ENCODE measurements around the gene YBX1. TPM values are rescaled to one million over a fixed set of nuclear protein-coding genes. Genes with fewer than 3 reads are reported as not detected.

Gene YBX1
- total RNA-seq, 1 donor, result 491 TPM

- Histone ChIP-seq H2AFZ (ENCODE audit: low read length) (no peak overlapping the region), H3K4me2 (ENCODE audit: insufficient read depth, low read length) (no peak overlapping the region), H4K20me1 (ENCODE audit: insufficient read depth, low read length) (peaks cover 8% of the 10 kb centered on the region), H3K36me3 (ENCODE audit: insufficient read depth, low read length) (peaks cover 23% of the 10 kb centered on the region), H3K9me3 (ENCODE audit: low read depth, low read length) (no peaks in the 10 kb centered on the region), H3K27ac (ENCODE audit: low read depth, low read length) (no peak overlapping the region), H3K4me3 (ENCODE audit: insufficient read depth, low read length) (no peak overlapping the region), H3K4me1 (ENCODE audit: insufficient read depth, low read length) (no peaks in the 10 kb centered on the region), H3K79me2 (ENCODE audit: insufficient read depth, low read length) (no peaks in the 10 kb centered on the region), H3K27me3 (ENCODE audit: insufficient read depth, low read length) (no peaks in the 10 kb centered on the region)
- no peak for TF ChIP-seq CTCF (IDR thresholded peaks at IDR 0.05; ENCODE audit: extremely low read depth, low read depth, low read length)
- peak; percentile 76 for DNase-seq (ENCODE audit: insufficient read length, low spot score, missing footprints)
These were observed 60.5 kb downstream of the YBX1 start for GRCh38 chr1:42742617-42743316.

GRCh38 chr1:42743317-42744147 is 61.3 kb downstream of the YBX1 start:
- no peaks in the 10 kb centered on the region for H3K79me2 ChIP-seq (ENCODE audit: insufficient read depth, low read length)
- H3K4me3 ChIP-seq (ENCODE audit: insufficient read depth, low read length), result no peak overlapping the region
- H4K20me1 ChIP-seq (ENCODE audit: insufficient read depth, low read length), result peaks cover 8% of the 10 kb centered on the region
- no peaks in the 10 kb centered on the region for H3K4me1 ChIP-seq (ENCODE audit: insufficient read depth, low read length)
- no peak for TF ChIP-seq CTCF (IDR thresholded peaks at IDR 0.05; ENCODE audit: extremely low read depth, low read depth, low read length)
- DNase-seq (ENCODE audit: insufficient read length, low spot score, missing footprints), result peak; percentile 68
- H3K36me3 ChIP-seq (ENCODE audit: insufficient read depth, low read length), result peaks cover 31% of the 10 kb centered on the region
- H3K4me2 ChIP-seq (ENCODE audit: insufficient read depth, low read length), result no peak overlapping the region
- no peaks in the 10 kb centered on the region for H3K9me3 ChIP-seq (ENCODE audit: low read depth, low read length)
- no peak overlapping the region for H2AFZ ChIP-seq (ENCODE audit: low read length)
- no peaks in the 10 kb centered on the region for H3K27me3 ChIP-seq (ENCODE audit: insufficient read depth, low read length)
- no peak overlapping the region for H3K27ac ChIP-seq (ENCODE audit: low read depth, low read length)

- Histone ChIP-seq H3K27ac (ENCODE audit: low read depth, low read length) (no peak overlapping the region), H3K4me1 (ENCODE audit: insufficient read depth, low read length) (no peaks in the 10 kb centered on the region), H3K9me3 (ENCODE audit: low read depth, low read length) (no peaks in the 10 kb centered on the region), H3K4me3 (ENCODE audit: insufficient read depth, low read length) (no peak overlapping the region), H3K79me2 (ENCODE audit: insufficient read depth, low read length) (no peaks in the 10 kb centered on the region), H3K27me3 (ENCODE audit: insufficient read depth, low read length) (no peaks in the 10 kb centered on the region), H2AFZ (ENCODE audit: low read length) (no peak overlapping the region), H3K4me2 (ENCODE audit: insufficient read depth, low read length) (no peak overlapping the region), H3K36me3 (ENCODE audit: insufficient read depth, low read length) (peaks cover 37% of the 10 kb centered on the region), H4K20me1 (ENCODE audit: insufficient read depth, low read length) (peaks cover 8% of the 10 kb centered on the region)
- DNase-seq (ENCODE audit: insufficient read length, low spot score, missing footprints), result no peak
- TF ChIP-seq CTCF (IDR thresholded peaks at IDR 0.05; ENCODE audit: extremely low read depth, low read depth, low read length), result no peak
These were observed 61.9 kb downstream of the YBX1 start for GRCh38 chr1:42744148-42744413.

GRCh38 chr1:42745851-42746250 is 63.6 kb downstream of the YBX1 start:
- Histone ChIP-seq H3K27me3 (ENCODE audit: insufficient read depth, low read length) (no peaks in the 10 kb centered on the region), H2AFZ (ENCODE audit: low read length) (no peak overlapping the region), H3K36me3 (ENCODE audit: insufficient read depth, low read length) (peaks cover 49% of the 10 kb centered on the region), H4K20me1 (ENCODE audit: insufficient read depth, low read length) (peaks cover 12% of the 10 kb centered on the region), H3K9me3 (ENCODE audit: low read depth, low read length) (no peaks in the 10 kb centered on the region), H3K27ac (ENCODE audit: low read depth, low read length) (no peak overlapping the region), H3K4me1 (ENCODE audit: insufficient read depth, low read length) (no peaks in the 10 kb centered on the region), H3K79me2 (ENCODE audit: insufficient read depth, low read length) (no peaks in the 10 kb centered on the region), H3K4me2 (ENCODE audit: insufficient read depth, low read length) (no peak overlapping the region), H3K4me3 (ENCODE audit: insufficient read depth, low read length) (no peak overlapping the region)
- TF ChIP-seq CTCF (IDR thresholded peaks at IDR 0.05; ENCODE audit: extremely low read depth, low read depth, low read length), result no peak
- peak; percentile 35 for DNase-seq (ENCODE audit: insufficient read length, low spot score, missing footprints)
